CD4-positive, alpha-beta T cell treated with Interleukin-6 for 4 hours (primary cell): ENCODE measurements around the gene ST7L.

Experiments used
- DNase-seq: peaks from one replicate; pipeline ENCODE4 v3.0.0-alpha.2; 2020; ENCODE audit warnings: mixed read lengths

The ST7L gene

DNA sequence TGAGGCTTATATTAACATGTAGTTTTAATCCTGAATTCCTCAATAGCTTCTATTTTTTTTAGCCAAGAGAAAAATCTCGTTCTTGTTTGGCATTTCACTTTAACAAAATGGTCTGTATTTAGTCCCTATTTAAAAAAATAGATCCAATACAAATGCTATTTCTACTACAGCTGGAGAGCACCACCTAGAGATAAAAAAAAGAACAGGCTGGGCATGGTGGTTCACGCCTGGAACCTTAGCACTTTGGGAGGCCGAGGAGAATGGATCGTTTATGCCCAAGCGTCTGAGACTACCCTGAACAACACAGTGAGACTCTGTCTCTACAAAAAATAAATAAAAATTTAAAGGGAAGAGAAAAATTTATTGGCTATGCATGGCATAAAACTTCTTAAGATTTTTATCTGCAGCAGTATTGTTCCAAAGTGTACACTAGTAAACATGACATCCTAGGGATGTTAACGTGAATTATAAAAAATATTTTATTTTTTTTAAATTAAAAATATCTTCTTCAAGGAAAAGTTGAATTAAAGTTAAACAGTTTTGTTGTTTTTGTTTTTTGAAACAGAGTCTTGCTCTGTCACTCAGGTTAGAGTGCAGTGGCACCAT is 4.4 kb downstream of the ST7L start:
- DNase-seq = peak; percentile 19

DNA sequence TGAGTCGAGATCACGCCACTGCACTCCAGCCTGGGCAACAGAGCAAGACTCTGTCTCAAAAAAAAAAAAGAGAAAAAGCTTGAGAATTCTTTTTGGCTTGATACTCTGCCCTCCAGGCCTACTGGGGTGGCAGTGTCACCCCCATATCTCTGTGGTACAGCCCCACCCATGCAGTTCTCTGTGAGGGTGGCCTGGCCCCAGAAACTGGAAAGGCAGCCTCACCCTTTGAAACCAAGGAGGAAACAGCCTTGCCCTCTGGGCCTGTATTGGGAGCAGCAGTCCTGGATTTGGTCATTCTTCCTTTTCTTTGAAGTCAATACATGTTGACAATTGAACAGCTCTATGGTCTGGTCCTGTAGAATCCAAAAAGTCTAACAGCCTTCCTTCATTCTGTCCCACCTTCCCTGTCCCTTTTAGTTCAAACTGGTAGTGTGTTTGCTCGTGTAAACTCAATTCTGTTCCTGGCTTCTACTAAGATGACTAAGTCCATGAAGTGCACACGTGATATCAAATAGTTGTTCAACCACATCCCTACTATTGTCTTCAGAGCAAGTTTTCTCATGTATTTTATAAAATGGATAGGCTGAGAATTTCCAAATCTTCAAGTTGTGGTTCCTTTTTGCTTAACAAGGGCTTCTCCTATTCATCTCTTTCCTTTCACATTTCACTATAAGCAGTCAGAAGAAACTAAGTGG is 13.2 kb downstream of the ST7L start:
- DNase-seq = no peak

DNA sequence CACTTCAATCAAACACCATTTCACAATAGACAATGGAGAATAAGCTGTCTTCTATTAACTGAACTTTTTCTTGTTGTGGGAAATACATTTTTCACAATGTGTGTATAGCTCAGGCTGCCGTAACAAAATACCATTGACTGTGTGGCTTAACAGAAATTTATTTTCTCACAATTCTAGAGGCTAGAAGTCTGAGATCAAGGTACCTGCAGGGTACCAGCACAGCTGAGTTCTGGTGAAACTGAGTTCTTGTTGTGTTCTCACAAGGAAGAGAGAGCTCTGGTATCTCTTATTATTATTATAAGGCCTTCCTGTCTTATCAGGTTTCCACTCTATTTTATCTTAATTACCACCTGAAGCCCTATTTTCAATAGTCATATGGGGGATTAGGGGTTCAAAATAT is 15.4 kb downstream of the ST7L start:
- no peak for DNase-seq

DNA sequence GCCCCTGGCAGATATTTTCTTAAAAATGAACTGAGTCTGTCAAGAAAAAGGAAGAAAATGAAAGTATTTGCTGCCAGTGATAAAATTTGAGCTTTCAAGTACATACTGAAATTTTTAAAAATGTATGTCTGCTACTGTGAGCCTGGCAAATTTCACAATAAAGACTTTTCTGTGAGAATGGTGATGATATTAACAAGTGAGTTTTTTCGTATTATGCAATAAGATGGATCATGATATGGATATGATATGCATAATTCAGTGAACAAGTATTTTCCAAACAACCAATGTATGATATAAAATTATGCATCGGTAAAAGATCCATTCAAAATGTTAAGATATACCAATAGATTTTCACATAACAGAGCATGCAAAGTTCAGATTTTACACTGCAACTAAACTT is 15.9 kb downstream of the ST7L start:
- no peak for DNase-seq

DNA sequence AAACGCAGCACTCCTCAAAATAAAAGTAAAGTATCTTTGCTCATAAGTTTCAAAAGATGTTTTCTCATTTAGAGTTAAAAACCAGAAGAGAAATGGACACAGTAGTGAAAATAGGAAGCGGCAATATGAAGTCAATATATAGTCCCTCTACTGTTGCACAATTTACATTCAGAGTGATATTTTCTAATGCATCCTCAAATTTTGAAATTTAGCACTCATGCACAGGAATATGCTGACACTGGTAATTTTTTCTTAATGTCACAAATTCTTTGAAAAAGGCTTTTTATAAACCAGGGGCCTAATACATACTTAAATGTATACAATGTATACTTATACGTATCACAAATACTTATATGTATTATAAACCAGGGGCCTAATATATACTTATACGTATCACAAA is 19.5 kb downstream of the ST7L start:
- DNase-seq = no peak

DNA sequence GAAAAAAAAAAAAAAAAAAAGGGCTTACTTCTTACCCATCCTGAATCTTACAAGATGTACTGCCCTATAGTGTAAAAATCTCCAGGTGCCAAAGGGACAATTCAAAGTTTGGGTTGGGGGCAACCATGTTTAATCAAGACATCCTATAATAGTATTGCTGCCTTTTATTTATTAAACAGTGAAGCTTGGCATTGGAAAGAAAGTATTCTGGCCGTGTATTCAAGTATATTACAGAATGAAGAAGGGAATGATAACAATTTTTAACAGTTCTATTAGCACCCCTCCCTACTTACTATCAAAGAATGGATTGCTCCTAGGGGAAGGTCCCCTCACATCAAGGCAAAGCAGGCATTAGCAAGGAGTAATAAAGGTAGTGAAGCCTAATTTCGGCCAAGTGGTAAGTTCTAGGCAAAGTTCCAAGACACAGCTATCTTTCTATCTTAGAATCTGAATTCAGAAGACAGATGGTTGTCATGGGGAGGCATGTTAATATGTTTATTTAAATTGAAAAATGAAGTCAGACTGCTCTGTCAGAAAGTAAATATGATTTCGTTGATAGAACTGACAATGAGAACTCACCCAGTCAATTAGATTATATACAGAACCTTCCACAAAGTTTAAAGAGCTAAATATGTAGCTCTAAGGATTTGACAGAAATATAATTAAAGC is 24.6 kb downstream of the ST7L start:
- no peak for DNase-seq

DNA sequence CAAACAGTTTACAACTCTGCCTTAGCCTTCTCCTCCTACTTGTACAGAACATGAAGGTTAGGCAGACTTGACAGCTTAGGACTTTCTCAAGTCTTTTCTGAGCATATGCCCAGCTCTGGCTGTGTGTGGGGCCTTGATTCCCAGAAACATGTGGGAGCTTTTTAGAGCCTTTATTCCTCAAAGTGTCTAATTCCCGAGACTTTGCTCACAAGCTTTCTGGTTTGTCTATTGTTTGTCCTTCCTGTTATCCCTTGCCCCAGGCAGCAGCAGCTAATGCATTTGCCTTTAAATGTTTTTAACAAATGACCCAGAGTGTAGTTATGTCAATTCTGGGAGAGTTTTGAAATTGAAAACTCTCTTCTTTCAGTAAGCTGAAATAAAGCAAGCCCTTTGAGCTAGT is 29.2 kb downstream of the ST7L start:
- DNase-seq = no peak

DNA sequence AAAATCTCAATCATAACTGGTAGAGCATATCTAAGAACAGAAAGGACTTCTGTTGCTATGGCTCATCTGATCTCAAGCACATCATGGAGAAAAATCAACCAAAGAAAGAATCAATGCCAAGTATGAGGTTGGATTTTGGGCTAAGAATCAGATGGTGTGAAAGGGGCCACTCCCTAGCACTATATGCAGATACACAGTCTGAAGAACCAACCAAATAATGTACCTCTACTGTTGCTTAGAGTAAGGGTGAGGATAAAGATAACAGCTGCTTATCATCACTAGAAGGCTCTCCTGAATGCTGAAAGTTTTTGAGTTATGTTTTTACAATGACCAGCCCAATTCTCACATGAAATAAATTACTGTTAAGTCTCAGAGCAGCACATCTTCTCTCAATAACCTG is 35.6 kb downstream of the ST7L start:
- DNase-seq = no peak

DNA sequence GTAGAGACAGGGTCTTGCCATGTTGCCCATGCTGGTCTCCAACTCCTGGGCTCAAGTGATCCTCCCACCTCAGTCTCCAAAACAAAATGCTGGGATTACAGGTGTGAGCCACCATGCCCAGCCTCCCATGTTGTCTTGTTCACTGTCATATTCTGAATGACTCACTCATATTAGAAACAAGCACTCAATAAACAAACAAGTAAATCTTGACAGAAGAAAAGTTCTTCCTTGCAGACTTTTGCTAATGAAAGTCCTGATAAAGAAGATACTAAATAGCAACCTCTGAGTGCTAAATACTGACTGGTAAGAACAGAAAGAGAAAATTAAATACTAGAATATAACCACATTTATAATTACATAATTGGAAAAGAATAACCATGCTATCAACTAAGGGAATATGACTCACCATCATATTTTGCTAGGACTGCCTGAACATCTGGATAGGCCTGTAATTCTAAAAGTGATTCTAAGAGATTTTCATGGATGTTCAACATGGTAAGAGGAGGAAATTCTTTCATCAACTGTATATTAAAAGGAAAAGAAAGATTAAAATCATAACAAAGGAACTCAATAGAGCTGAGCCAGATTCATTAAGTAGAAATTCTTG is 37.3 kb downstream of the ST7L start:
- DNase-seq = no peak

DNA sequence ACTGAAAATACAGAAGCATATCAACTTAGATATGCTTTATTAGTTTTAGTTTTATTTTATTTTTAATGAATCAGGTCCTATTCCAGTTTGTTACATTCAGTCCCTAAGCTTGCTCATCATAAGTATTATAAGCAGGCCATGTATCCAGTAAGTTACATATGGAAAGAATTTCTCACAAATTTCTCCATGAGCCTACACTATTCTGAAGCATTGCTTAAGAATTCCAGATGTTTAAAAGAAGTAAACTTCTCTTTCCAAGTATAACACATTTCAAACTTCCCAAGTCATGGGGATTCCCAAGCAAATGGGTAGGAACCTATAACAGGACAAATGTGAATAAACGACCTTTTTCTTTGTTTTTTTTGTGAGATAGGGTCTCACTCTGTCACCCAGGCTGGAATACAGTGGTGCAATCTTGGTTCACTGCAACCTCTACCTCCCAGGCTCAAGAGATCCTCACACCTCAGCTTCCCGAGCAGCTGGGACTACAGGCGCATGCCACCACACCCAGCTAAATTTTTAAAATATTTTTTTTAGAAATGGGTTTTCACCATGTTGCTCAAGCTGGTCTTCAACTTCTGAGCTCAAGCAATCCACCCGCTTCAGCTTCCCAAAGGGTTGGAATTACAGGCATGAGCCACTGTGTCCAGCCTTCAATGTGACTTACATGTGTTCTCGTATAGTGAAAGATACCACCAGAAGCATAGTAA is 39.0 kb downstream of the ST7L start:
- no peak for DNase-seq

DNA sequence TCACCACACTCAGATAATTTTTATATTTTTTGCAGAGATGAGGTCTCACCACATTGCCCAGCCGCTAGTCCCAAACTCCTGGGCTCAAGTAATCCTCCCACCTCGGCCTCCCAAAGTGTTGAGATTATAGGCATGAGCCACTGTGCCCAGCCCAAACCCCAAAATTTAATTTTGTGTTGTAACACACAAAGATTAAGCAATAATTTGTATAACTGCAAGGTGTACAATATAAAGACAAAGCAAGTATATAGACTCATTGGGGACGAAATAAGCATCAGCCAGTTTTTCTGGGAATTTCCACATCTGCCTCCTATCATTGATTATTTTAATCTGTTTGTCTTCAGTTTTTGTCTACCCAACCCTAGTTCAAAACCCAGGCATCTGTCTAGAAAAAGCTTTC is 42.7 kb downstream of the ST7L start:
- no peak for DNase-seq

DNA sequence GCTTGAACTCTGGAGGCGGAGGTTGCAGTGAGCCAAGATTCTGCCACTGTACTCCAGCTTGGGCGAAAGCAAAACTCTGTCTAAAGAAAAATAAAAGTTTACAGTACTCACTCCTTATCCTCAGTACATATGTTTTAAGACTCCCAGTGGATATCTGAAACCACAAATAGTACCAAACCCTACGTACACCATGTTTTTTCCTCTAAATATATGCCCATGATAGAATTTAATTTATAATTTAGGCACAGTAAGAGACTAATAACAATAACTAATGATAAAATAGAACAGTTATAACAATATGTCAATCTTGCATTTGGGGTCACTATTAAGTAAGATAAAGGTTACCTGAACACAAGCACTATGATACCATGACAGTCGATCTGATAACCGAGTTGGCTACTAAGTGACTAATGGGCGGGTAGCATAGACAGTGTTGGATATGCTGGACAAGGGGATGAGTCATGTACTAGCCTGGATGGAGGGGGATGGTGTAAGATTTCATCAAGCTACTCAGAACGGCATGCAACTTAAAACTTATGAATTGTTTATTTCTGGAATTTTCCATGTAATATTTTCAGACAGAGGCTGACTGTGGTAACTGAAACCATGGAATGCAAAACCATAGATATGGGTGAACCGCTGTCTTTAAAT is 43.7 kb downstream of the ST7L start:
- no peak for DNase-seq

DNA sequence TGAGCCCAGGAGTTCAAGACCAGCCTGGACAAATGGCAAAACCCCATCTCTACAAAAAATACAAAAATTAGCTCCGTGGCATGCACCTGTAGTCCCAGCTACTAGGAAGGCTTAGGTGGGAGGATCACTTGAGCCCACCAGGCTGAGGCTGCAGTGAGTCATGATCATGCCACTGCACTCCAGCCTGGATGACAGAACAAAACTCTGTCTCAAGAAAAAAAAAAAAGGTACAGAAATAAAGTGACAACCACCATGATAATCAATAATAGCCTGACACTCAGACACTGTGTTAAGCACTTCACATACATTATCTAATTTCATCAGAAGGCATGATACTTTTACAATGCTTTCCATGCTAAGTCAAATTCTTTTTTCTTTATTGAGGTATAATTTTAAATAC is 53.1 kb downstream of the ST7L start:
- no peak for DNase-seq

DNA sequence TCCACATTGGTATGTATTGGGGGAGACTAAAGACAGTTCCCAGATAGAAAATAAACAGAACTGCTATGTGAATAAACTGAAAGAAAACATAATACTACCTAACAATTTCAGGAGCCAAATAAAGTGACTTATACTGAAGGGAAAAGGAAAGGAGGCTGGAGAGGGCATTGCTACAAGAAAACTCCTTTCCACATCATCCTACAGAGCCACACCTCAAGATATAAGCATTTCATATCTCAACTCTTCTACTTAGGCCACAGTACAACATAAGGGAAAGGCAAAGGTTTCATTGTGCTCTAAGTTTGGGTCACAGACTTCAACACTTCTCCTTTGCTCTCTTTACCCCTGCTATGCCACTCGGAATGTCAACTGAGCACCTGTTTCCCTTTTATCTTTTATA is 54.9 kb downstream of the ST7L start:
- DNase-seq = no peak

DNA sequence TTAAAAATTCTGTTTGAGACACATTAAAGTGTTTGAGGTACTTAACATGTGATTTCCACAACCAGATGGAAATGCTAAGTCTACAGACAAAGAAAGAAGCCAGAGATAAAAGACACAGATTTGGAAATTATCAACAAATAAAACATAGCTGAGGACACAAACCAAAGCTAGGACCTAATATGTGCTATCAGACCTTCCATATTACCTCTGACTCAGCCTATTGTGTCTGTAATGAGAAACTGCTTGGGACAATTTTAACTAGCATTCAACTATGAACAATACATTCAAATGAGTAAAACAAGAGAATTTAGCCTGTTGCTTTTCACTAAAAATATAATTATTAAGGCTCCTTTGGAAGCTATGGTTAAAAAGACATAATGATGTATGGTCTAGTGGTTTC is 55.6 kb downstream of the ST7L start:
- DNase-seq = no peak

DNA sequence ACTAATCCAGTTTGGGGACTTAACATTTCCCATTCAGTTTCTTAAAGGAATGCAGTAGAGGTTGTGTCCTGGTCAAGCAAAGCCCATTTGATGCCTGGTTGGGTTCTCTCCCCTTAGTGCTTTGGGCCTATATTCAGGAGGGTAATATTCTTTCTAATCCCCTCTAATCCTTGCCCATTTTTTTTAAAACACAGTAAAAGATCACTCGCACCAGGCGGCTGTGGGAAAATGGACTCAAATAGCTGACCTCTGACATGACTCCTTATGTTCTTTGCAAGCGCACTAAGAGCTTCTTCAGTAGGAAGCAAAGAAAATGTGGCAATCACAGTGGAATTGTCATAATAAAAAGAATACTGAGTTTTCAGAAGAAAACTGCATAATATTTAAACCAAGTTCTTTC is 60.3 kb downstream of the ST7L start:
- no peak for DNase-seq

DNA sequence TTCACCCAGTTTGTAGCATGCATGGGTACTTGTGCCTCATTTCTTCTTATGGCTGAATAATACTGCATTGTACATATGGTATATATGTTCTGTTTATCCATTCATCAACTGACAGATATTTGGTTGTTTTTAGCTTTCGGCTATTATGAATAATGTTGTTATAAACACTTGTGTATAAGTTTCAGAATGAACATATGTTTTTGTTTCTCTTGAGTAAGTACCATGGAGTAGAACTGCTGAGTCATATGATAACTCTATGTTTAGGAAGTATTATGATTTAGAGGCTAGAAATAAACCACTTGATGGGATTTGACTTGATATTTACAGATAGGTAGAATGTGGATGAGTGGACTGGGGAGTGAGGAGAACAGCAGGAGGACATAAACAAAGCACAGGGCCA is 61.6 kb downstream of the ST7L start:
- no peak for DNase-seq

DNA sequence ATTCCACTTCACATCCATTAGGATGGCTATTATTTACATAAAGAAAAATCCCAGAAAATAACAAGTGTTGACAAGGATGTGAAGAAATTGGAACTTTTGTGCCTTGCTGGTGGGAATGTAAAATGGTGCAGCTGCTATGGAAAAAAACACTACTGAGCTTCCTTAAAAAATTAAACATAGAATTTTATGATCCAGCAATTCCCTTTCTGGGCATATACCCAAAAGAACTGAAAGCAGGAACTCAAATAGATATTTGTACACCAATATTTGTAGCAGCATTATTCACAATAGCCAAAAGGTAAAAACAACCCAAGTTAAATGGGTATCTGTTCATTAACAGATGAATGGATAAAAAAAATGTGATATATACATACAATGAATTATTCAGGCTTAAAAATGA is 64.5 kb downstream of the ST7L start:
- no peak for DNase-seq

DNA sequence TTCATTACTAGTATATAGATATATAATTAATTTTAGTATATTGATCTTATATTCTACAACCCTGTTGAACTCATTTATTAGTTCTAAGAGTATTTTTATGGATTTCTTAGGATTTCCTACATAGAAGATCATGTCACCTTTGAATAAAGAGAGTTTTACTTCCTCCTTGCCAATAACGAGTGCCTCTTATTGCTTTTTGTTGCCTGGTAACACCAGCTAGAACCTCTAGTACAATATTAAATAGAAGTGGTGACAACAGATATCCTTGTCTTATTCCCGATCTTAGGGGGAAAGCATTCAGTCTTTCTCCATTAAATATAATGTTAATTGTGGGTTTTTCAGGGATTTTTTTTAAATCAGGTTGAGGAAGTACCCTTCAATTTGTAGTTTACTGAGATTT is 69.4 kb downstream of the ST7L start:
- DNase-seq = no peak

DNA sequence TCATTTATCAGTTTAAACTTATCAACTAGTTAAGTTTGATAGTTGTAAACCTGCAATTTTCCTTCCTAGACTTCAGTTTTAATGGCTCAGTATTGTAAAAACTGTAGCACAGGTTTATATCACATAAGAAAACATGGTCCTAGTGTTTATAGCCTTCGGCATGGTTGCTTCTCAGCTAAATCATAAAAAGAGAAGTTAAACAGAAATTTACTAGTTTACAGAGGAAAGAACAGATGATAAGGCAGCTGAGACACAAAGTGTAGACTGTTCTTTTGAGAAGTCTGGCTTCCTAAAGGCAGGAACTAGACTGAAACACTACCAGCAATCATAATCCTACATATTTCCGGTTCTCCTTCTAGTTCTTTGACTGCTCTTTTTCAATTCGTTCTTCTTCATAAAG is 70.4 kb downstream of the ST7L start:
- no peak for DNase-seq

DNA sequence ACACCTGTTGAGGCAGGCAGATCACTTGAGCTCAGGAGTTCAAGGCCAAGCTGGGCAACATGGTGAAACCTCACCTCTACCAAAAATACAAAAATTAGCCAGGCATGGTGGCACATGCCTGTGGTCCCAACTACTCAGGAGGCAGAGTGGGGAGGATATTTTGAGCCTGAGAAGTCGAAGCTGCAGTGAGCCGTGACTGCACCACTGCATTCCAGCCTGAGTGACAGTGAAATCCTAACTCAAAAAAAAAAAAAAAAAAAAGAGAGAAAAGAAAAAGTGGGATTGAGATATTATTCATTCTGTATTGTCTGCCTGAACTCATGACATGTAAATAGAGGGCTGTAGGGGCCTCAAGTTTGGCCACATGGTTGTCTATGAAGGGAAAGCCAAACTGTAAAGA is 72.9 kb downstream of the ST7L start:
- no peak for DNase-seq

DNA sequence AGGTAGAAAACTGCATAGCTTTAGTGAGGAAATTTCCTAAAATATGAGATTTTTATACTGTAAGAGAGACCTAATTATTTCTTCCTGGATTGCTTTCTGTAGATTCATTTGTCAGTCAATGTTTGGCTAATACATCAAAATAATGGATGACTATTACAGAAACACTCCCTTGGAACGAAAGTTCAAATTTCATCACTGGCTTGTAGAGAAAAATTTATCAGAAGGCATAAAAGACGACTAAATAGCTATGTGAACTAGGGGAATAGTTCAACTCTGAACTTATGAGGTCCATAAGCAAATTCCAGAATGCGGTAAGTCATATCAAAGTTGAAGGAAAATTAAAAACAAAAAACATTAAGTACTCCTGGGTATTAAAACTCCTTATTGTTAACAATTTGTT is 74.2 kb downstream of the ST7L start:
- DNase-seq = no peak
